ENCODE data around the gene LRMDA. TPM values are rescaled to one million over a fixed set of nuclear protein-coding genes. Genes with fewer than 3 reads are reported as not detected.

Gene LRMDA
- total and polyA plus RNA-seq, 2 of the 8 experiments (the other 6 are each of a cell fraction or from before 2014, with no cell fraction given): 0.86 to 2.8 TPM

GRCh38 chr10:76032700-76033039 is 601.2 kb downstream of the LRMDA start:
- Histone ChIP-seq H3K4me2 (ENCODE audit: insufficient read depth in 1 of 2, low read depth in 2 of 2, low read length in 2 of 2) (no peak overlapping the region), H3K79me2 (ENCODE audit: control insufficient read depth in 1 of 2, insufficient read depth in 2 of 2, low read length in 2 of 2) (no peaks in the 10 kb centered on the region), H3K14ac (ENCODE audit: insufficient read length) (no peak overlapping the region), H3K79me1 (ENCODE audit: low read depth, low read length) (no peaks in the 10 kb centered on the region), H2BK120ac (replicated peaks; ENCODE audit: low read depth, low read length) (no peak overlapping the region), H3K23me2 (ENCODE audit: low read depth, low read length) (no peaks in the 10 kb centered on the region), H3K36me3 (ENCODE audit: control insufficient read depth in 2 of 4, insufficient read depth in 4 of 4, low read length in 3 of 4) (no peaks in the 10 kb centered on the region), H3K18ac (ENCODE audit: extremely low read depth, low read length) (no peak overlapping the region), H3K4me3 (ENCODE audit: extremely low read depth in 1 of 4, insufficient read depth in 2 of 4, low read depth in 3 of 4, low read length in 4 of 4) (no peak overlapping the region), H3K9ac (replicated peaks in 1 of 4; ENCODE audit: extremely low read depth in 1 of 4, low read depth in 3 of 4, low read length in 3 of 4) (no peak overlapping the region), H3K9me3 (ENCODE audit: insufficient read depth in 2 of 2, low read depth in 1 of 2, low read length in 1 of 2) (no peaks in the 10 kb centered on the region), H3K56ac (replicated peaks; ENCODE audit: insufficient read length, low read depth, low read length) (no peak overlapping the region), H2BK5ac (ENCODE audit: low read depth, low read length) (no peak overlapping the region), H3K4ac (replicated peaks; ENCODE audit: insufficient read length, low read depth, low read length) (no peak overlapping the region), H2BK20ac (ENCODE audit: low read length) (no peak overlapping the region), H4K8ac (ENCODE audit: extremely low read depth, insufficient read depth, low read length) (no peak overlapping the region), H2AK5ac (ENCODE audit: low read depth, low read length) (no peak overlapping the region), H2BK12ac (ENCODE audit: low read depth, low read length) (no peak overlapping the region), H4K5ac (ENCODE audit: insufficient read length, low read depth, low read length) (no peak overlapping the region), H2AFZ (ENCODE audit: low read length) (no peak overlapping the region), H4K91ac (replicated peaks; ENCODE audit: insufficient read length, low read length) (no peak overlapping the region), H3K27me3 (replicated peaks in 1 of 4; ENCODE audit: control insufficient read depth in 3 of 4, extremely low read depth in 1 of 4, insufficient read depth in 3 of 4, low read length in 3 of 4) (no peaks in the 10 kb centered on the region), H2BK15ac (ENCODE audit: low read length) (no peak overlapping the region), H4K20me1 (replicated peaks in 1 of 2; ENCODE audit: control insufficient read depth in 1 of 2, insufficient read depth in 2 of 2, low read length in 2 of 2) (no peaks in the 10 kb centered on the region), H3K27ac (ENCODE audit: low read depth, low read length) (no peak overlapping the region), H3K23ac (ENCODE audit: insufficient read length) (no peak overlapping the region), H3K4me1 (replicated peaks in 1 of 4; ENCODE audit: control insufficient read depth in 3 of 4, insufficient read depth in 4 of 4, low read length in 3 of 4) (peaks cover 0 to 3% (median under 1%) of the 10 kb centered on the region in 4 experiments; a peak in 2 of 7 replicates)
- ChIA-PET POLR2A (ENCODE audit: partially characterized antibody) (no interaction called here), CTCF (ENCODE audit: partially characterized antibody) (interaction anchor here (0.6 to 1.6 kb wide), 6 partner anchors 34 to 633 kb away, joined by 3 to 7 read pairs (median 3); no protein-coding TSS in a partner anchor)
- WGBS, 2 experiments (ENCODE audit: extremely low coverage in 1 of 2, insufficient coverage in 1 of 2, insufficient read length in 1 of 2, insufficient replicate concordance in 2 of 2, low coverage in 1 of 2, low lambda C conversion rate in 2 of 2, missing lambda C conversion rate in 1 of 2): 96% methylated on average over 3 of the region's 3 CpGs; no CpG with 5 or more reads in 1 of the 2 experiments
- DNase-seq (ENCODE audit: low read depth in 1 of 2, low spot score in 2 of 2): no peak
- no peak for FAIRE-seq
- no peak for TF ChIP-seq KDM1A (IDR thresholded peaks at IDR 0.05; ENCODE audit: borderline replicate concordance, low read length)
- TF ChIP-seq EZH2 (IDR thresholded peaks at IDR 0.05; ENCODE audit: low read depth, low read length, severe bottlenecking): no peak
